H1 (cell line): ENCODE results near the gene ERC1. TPM values are rescaled to one million over a fixed set of nuclear protein-coding genes. Genes with fewer than 3 reads are reported as not detected.

ENCODE experiments used
- CTCF ChIA-PET: fragments of 300-600 bp; sonication (Branson Sonifier 250); formaldehyde crosslinking; loops from one replicate; lab custom pipeline; 2021; ENCODE audit not compliant: partially characterized antibody; lab: Charles Lee
- POLR2A ChIA-PET: fragments of 300-600 bp; sonication (Branson Sonifier 250); formaldehyde crosslinking; loops from one replicate; lab custom pipeline; 2021; ENCODE audit warnings: inconsistent platforms; ENCODE audit not compliant: partially characterized antibody; lab: Charles Lee
- DNase-seq, 2 experiments: peaks; one replicate each; pipeline versions ENCODE4 v3.0.0 to v3.0.0-alpha.2; 2010 to 2022; ENCODE audit warnings: low spot score in 2 of 2, low read depth in 1 of 2, mixed read lengths in 1 of 2
- FAIRE-seq: peaks from 2 replicates; lab custom pipeline; 2011; peaks lifted over from hg19 to GRCh38; lab: Jason Lieb, UNC
- H2AFZ ChIP-seq: 2 replicates; pipeline ENCODE4 v1.8.1; 2012; ENCODE audit warnings: low read length, inconsistent platforms
- H2AK5ac ChIP-seq: 2 replicates; pipeline ENCODE4 v1.6.1; 2013; ENCODE audit warnings: low read depth, low read length
- H2BK120ac ChIP-seq: replicated peaks from 2 replicates; pipeline ENCODE3; 2013; ENCODE audit warnings: low read depth, low read length, inconsistent platforms
- H2BK12ac ChIP-seq: 2 replicates; pipeline ENCODE4 v1.6.1; 2013; ENCODE audit warnings: low read depth, low read length
- H2BK15ac ChIP-seq: 2 replicates; pipeline ENCODE4 v1.6.1; 2013; ENCODE audit warnings: low read length
- H2BK20ac ChIP-seq: 2 replicates; pipeline ENCODE4 v1.6.1; 2013; ENCODE audit warnings: low read length
- H2BK5ac ChIP-seq: 2 replicates; pipeline ENCODE4 v1.6.1; 2013; ENCODE audit warnings: low read depth, low read length
- H3K14ac ChIP-seq: 2 replicates; pipeline ENCODE4 v1.6.1; 2013; ENCODE audit warnings: inconsistent platforms; ENCODE audit not compliant: insufficient read length
- H3K18ac ChIP-seq: 2 replicates; pipeline ENCODE4 v1.6.1; 2013; ENCODE audit warnings: low read length; ENCODE audit errors: extremely low read depth
- H3K23ac ChIP-seq: 2 replicates; pipeline ENCODE4 v1.6.1; 2013; ENCODE audit warnings: inconsistent platforms; ENCODE audit not compliant: insufficient read length
- H3K23me2 ChIP-seq: 2 replicates; pipeline ENCODE4 v1.6.1; 2013; ENCODE audit warnings: low read depth, low read length
- H3K27ac ChIP-seq: 2 replicates; pipeline ENCODE4 v1.6.1; 2011; ENCODE audit warnings: low read depth, low read length, inconsistent platforms
- H3K27me3 ChIP-seq, 4 experiments: replicated peaks in 1 of 4; 1 replicate in 1 of 4; 2 replicates in 3 of 4; pipeline versions ENCODE4 v1.6.1 to v1.8.1; 2011 to 2013; ENCODE audit warnings: low read length in 3 of 4, mild to moderate bottlenecking in 3 of 4, inconsistent platforms in 2 of 4, mixed read lengths in 2 of 4, moderate library complexity in 1 of 4; ENCODE audit not compliant: control insufficient read depth in 3 of 4, insufficient read depth in 3 of 4; ENCODE audit errors: extremely low read depth in 1 of 4
- H3K36me3 ChIP-seq, 4 experiments: 2 replicates each; pipeline versions ENCODE4 v1.6.1 to v1.8.1; 2011 to 2013; ENCODE audit warnings: mild to moderate bottlenecking in 4 of 4, low read length in 3 of 4, moderate library complexity in 2 of 4, control low read depth in 1 of 4, inconsistent platforms in 1 of 4; ENCODE audit not compliant: insufficient read depth in 4 of 4, control insufficient read depth in 2 of 4
- H3K4ac ChIP-seq: replicated peaks from 2 replicates; pipeline ENCODE3; 2013; ENCODE audit warnings: low read length, low read depth, mixed read lengths, inconsistent platforms; ENCODE audit not compliant: insufficient read length
- H3K4me1 ChIP-seq, 4 experiments: replicated peaks in 1 of 4; 1 replicate in 1 of 4; 2 replicates in 3 of 4; pipeline versions ENCODE4 v1.6.1 to v1.8.1; 2011 to 2013; ENCODE audit warnings: low read length in 3 of 4, inconsistent platforms in 2 of 4, mixed read lengths in 1 of 4; ENCODE audit not compliant: insufficient read depth in 4 of 4, control insufficient read depth in 3 of 4
- H3K4me2 ChIP-seq, 2 experiments: 2 replicates each; pipeline versions ENCODE4 v1.6.1 to v1.8.1; 2011 to 2013; ENCODE audit warnings: low read depth in 2 of 2, low read length in 2 of 2, control low read depth in 1 of 2, inconsistent platforms in 1 of 2, mild to moderate bottlenecking in 1 of 2; ENCODE audit not compliant: insufficient read depth in 1 of 2
- H3K4me3 ChIP-seq, 4 experiments: fragments of 200-600, 300-600 bp in 1 of 4; sonication (generic), shearing (Covaris generic), sonication (Bioruptor Twin) in 1 of 4; 2 replicates each; pipeline versions ENCODE4 v1.5.1 to v1.8.1; 2011 to 2016; ENCODE audit warnings: low read length in 4 of 4, low read depth in 3 of 4, control low read depth in 2 of 4, inconsistent platforms in 2 of 4, mild to moderate bottlenecking in 2 of 4, mixed read lengths in 1 of 4, moderate library complexity in 1 of 4; ENCODE audit not compliant: insufficient read depth in 2 of 4; ENCODE audit errors: extremely low read depth in 1 of 4
- H3K56ac ChIP-seq: replicated peaks from 2 replicates; pipeline ENCODE3; 2013; ENCODE audit warnings: low read depth, mild to moderate bottlenecking, mixed read lengths, low read length, inconsistent platforms; ENCODE audit not compliant: insufficient read length
- H3K79me1 ChIP-seq: 2 replicates; pipeline ENCODE4 v1.6.1; 2013; ENCODE audit warnings: low read depth, low read length, control low read depth
- H3K79me2 ChIP-seq, 2 experiments: 2 replicates each; pipeline versions ENCODE4 v1.6.1 to v1.8.1; 2012 to 2013; ENCODE audit warnings: low read length in 2 of 2, mild to moderate bottlenecking in 2 of 2, inconsistent platforms in 1 of 2; ENCODE audit not compliant: insufficient read depth in 2 of 2, control insufficient read depth in 1 of 2
- H3K9ac ChIP-seq, 4 experiments: replicated peaks in 1 of 4; 1 replicate in 1 of 4; 2 replicates in 3 of 4; pipeline versions ENCODE4 v1.6.1 to v1.8.1; 2011 to 2013; ENCODE audit warnings: low read depth in 3 of 4, low read length in 3 of 4, control low read depth in 2 of 4, mild to moderate bottlenecking in 2 of 4, moderate library complexity in 2 of 4, inconsistent platforms in 1 of 4; ENCODE audit errors: extremely low read depth in 1 of 4
- H3K9me3 ChIP-seq, 2 experiments: 2 replicates each; pipeline versions ENCODE4 v1.6.1 to v1.8.1; 2012 to 2013; ENCODE audit warnings: mild to moderate bottlenecking in 2 of 2, moderate library complexity in 2 of 2, control low read depth in 1 of 2, inconsistent platforms in 1 of 2, low read depth in 1 of 2, low read length in 1 of 2, mixed read lengths in 1 of 2; ENCODE audit not compliant: insufficient read depth in 2 of 2
- H4K20me1 ChIP-seq, 2 experiments: replicated peaks in 1 of 2; 2 replicates each; pipeline versions ENCODE3 to v1.8.1; 2011 to 2013; ENCODE audit warnings: inconsistent platforms in 2 of 2, low read length in 2 of 2, mild to moderate bottlenecking in 1 of 2; ENCODE audit not compliant: insufficient read depth in 2 of 2, control insufficient read depth in 1 of 2
- H4K5ac ChIP-seq: 2 replicates; pipeline ENCODE4 v1.6.1; 2013; ENCODE audit warnings: low read length, low read depth, mixed read lengths, inconsistent platforms; ENCODE audit not compliant: insufficient read length
- H4K8ac ChIP-seq: 2 replicates; pipeline ENCODE4 v1.8.0; 2013; ENCODE audit warnings: mild to moderate bottlenecking, moderate library complexity, low read length, inconsistent platforms; ENCODE audit not compliant: insufficient read depth; ENCODE audit errors: extremely low read depth
- H4K91ac ChIP-seq: replicated peaks from 2 replicates; pipeline ENCODE3; 2013; ENCODE audit warnings: low read length, mixed read lengths, inconsistent platforms; ENCODE audit not compliant: insufficient read length
- ATF3 ChIP-seq: IDR thresholded peaks from 2 replicates; pipeline ENCODE4 v1.6.1; 2011; ENCODE audit warnings: low read depth, mild to moderate bottlenecking, low read length; ENCODE audit not compliant: insufficient read depth
- CBX5 ChIP-seq: fragments of 300-800, 300-1000 bp; sonication (generic); IDR thresholded peaks from 2 replicates; pipeline ENCODE4 v1.7.1; 2016; ENCODE audit warnings: antibody characterized with exemption, low read length, low read depth
- KDM1A ChIP-seq: fragments of 200-600, 300-600 bp; sonication (generic); IDR thresholded peaks from 2 replicates; pipeline ENCODE4 v1.7.1; 2016; ENCODE audit warnings: mild to moderate bottlenecking, low read length, borderline replicate concordance
- KDM5A ChIP-seq: fragments of 200-600 bp; IDR thresholded peaks from 2 replicates; pipeline ENCODE4 v1.7.1; 2012; ENCODE audit warnings: mild to moderate bottlenecking, low read length, inconsistent platforms, mixed read lengths
- SP4 ChIP-seq: IDR thresholded peaks from 2 replicates; pipeline ENCODE4 v1.6.1; 2012; ENCODE audit warnings: low read length, inconsistent platforms
- whole genome bisulfite sequencing, 2 experiments: shearing (Covaris generic) in 1 of 2; methylation state at CpG; one replicate each; pipeline versions ENCODE4 v1.1.6 to v1.1.7; 2013 to 2015; ENCODE audit warnings: low lambda C conversion rate in 2 of 2, mixed read lengths in 2 of 2, inconsistent platforms in 1 of 2, low coverage in 1 of 2, missing lambda C conversion rate in 1 of 2; ENCODE audit not compliant: insufficient replicate concordance in 2 of 2, insufficient coverage in 1 of 2, insufficient read length in 1 of 2; ENCODE audit errors: extremely low coverage in 1 of 2, missing lambda C conversion rate in 1 of 2; 5-methylcytosine and 5-hydroxymethylcytosine counted together
- polyA plus RNA-seq, 7 experiments: library from polyadenylated mRNA; depleted of rRNA in 3 of 7; stranded (reverse) in 5 of 7; unstranded in 2 of 7; fragments of >200 nt in 5 of 7; fragments of 200-250 nt in 2 of 7; gene quantifications; 1 replicate in 5 of 7; 2 replicates in 1 of 7; 4 replicates in 1 of 7; pipeline versions ENCODE4 v1.2.1 to v1.2.3, GENCODE V29; 2011 to 2013; ENCODE audit warnings: missing spikeins in 2 of 7, mixed read lengths in 2 of 7
- total RNA-seq: library from RNA; stranded (reverse); fragmentation: NEBNext Ultra II Directional; extraction: Animal tissue kit (Norgen Biotek cat#: 25700); gene quantifications from 2 replicates; pipeline ENCODE4 v1.2.1, GENCODE V29; 2021

The ERC1 gene
- total and polyA plus RNA-seq, 2 of the 8 experiments (the other 6 are each of a cell fraction or from before 2014, with no cell fraction given), result 7.8 to 45.7 TPM

GRCh38 chr12:1011091-1011490, 20.1 kb downstream of the ERC1 start:
- Histone ChIP-seq H2AK5ac (no peak overlapping the region), H3K4me3 (no peak overlapping the region), H2BK20ac (no peak overlapping the region), H3K4ac (no peak overlapping the region), H3K18ac (no peak overlapping the region), H3K27ac (no peak overlapping the region), H3K36me3 (no peaks in the 10 kb centered on the region), H3K4me1 (no peaks in the 10 kb centered on the region), H2BK12ac (no peak overlapping the region), H3K9me3 (no peaks in the 10 kb centered on the region), H3K79me1 (no peaks in the 10 kb centered on the region), H2BK5ac (no peak overlapping the region), H3K4me2 (no peak overlapping the region), H4K8ac (no peak overlapping the region), H4K20me1 (peaks cover 0 to 1% of the 10 kb centered on the region in 2 experiments), H3K56ac (no peak overlapping the region), H4K5ac (no peak overlapping the region), H3K23ac (no peak overlapping the region), H2BK120ac (no peak overlapping the region), H3K23me2 (no peaks in the 10 kb centered on the region), H3K9ac (no peak overlapping the region), H2BK15ac (no peak overlapping the region), H3K14ac (no peak overlapping the region), H3K79me2 (peaks cover 0 to 21% of the 10 kb centered on the region in 2 experiments; a peak in 2 of 4 replicates), H3K27me3 (no peaks in the 10 kb centered on the region), H4K91ac (no peak overlapping the region), H2AFZ (no peak overlapping the region)
- DNase-seq (no peak), FAIRE-seq (no peak)
- ChIA-PET CTCF (no interaction called here), POLR2A (no interaction called here)
- 94% methylated on average over 5 of the region's 5 CpGs; no CpG with 5 or more reads in 1 of the 2 experiments for WGBS, 2 experiments
- TF ChIP-seq CBX5 (no peak), SP4 (no peak), KDM1A (no peak), KDM5A (no peak), ATF3 (no peak)
